NCI-H146 treated with DMSO at 0.1 percent for 48 hours (cell line): ENCODE data around the gene PPP1R12B.
"Not testable (repeated sequence)": the region's sequence is repeated elsewhere in the genome, so short reads cannot be mapped to it uniquely, and the experiment has no call there.

Experiments
- DNase-seq: peaks from one replicate; lab custom pipeline; 2025; ENCODE audit not compliant: unreplicated experiment; lab: John Stamatoyannopoulos, UW

Gene PPP1R12B

DNA sequence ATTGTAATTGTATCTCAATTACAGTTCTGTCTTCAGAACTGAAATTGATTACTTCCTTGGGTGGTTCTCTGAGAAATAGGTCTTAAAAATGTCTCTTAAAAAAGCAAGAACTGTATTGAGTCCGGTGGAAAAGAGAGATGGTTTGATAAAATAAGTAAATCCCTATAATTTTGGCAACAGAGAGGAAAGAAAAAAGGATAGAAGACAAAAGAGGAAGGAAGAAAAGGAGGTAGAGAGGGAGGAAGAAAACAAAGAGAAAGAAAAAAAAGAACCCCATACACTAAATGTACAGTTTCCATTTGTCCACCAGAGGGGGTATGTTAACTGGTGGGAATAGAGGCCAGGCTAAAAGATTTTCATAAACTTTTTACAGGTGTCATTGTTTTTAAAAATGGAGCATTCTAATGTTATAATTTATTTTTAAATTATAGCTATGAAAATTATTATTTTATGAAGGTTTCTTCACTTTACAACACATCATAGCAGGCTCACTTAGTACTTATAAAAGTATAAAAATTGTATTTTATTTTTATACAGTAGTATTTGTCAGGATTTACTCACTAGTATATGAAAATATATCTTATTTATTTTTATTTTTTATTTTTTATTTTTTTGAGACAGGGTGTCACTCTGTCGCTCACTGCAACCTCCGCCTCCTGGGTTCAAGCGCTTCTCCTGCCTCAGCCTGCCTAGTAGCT, 4.7 kb upstream of the PPP1R12B start:
- DNase-seq = peak; percentile 61

DNA sequence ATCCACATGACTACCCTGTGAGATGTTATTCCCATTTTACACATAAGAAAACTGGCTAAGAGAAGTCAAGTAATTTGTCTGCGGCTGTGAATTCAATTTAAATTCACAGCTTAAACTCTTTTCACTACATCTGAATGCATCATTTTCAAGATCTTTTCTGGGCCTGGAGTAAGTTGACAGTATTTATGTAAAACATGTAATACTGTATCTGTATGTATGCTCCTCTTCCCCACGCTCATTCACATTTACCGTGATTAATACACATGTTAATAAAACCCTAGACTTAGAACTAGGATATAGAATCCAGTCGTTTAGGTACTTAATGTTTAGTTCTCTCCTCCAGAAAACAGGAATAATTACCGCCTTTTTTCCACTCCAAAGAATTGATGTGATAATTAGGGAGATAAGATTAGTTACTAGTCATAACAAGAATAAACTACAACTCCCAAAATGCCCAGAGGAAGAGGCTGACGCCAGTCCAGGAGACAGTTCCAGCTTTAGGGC, 442 bp upstream of the PPP1R12B start:
- no peak for DNase-seq

DNA sequence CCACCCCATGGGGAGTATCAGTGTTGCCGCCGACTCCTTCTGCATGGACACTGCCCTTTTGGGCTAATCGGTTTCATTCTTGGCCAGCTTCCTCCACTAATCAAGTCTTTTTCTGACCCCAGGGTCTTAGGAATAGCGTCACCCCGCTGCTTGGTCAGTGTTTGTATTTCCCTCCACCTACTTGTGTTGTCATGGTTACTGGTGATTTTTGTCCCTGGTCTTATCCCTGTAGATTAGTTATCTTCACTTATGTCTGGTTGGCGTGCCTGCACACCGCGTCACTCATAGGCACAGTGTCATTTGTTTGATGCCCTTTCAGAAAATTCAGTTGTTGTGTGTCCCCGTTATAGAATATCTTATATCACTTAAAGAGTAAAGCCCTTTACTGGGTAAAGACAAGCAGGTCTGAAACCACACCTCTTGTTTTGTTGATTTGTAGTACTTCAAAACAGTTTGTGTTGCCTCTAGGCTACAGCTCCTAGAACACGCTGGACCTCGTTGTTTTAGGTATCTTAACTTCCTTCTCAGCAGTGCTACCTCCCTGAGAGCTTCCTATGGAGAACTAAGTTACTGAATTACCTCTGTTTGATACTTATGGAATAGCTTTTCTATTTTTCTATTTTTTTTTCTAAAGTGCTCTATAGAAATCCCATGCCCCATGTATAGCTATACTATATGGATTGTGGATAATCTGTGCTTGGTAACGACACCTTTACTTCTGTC, 868 bp downstream of the PPP1R12B start:
- DNase-seq = peak; percentile 52

DNA sequence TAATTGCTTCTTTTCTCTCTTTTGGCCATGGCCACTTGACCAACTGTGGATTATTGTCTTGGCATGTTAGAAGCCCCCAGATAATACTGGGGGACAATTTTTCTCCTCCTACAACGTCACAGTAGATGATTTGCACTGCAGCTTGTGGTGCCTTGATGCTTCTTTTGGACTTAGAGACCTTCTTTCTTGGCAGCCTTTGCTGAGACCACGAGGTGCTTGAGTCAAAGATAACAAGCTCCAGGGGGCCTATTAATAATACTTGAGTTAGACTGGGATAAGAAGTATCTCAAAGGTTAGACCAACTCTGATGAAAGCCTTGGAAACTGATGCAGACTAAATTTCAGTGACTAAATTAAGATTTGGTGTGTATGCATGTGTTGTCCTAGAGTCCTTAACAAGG, 3.2 kb downstream of the PPP1R12B start:
- no peak for DNase-seq

DNA sequence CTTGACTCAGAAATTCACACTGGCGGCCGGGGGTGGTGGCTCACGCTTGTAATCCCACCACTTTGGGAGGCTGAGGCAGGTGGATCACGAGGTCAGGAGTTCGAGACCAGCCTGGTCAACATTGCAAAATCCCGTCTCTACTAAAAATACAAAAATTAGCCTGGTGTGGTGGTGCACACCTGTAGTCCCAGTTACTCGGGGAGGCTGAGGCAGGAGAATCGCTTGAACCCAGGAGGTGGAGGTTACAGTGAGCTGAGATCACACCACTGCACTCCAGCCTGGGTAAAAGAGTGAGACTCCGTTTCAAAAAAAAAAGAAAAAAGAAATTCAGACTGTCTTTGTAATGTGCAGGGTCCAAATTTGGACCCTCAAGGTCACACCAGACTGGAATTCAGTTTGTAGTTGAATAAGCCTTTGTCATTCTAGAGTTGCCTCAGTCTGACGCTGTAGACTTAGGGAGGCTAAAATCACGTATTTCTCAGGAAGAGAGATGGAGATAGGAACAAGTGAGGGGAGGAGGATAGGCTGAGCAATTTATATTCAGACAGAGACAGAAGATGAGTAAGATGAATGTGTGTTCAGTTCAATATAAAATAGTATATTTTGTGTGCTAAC, 4.2 kb downstream of the PPP1R12B start:
- DNase-seq = not testable (repeated sequence)

DNA sequence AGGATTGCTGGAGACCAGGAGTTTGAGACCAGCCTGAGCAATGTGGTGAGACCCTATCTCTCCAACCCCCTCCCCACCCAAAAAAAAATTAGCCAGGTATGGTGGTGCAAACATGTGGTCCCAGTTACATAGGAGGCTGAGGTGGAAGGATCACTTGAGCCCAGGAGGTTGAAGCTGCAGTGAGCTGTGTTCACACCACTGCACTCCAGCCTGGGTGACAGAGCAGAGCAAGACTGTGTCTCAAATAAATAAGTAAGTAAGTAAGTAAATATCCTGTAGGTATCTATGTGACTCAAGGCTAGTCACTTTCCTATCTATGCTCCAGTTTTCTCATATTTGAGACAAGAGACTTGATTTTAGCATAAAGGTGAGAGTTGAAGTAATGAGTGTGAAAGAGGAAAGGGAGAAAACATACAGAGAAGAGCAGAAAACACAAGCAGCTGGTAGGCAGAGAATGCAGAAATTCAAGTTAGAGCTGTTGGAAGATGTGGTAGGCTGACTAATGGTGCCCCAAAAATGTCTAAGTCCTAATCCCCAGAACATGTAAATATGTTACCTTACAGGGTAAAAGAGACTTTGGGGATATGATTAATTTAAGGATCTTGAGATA, 7.5 kb downstream of the PPP1R12B start:
- DNase-seq = no peak

DNA sequence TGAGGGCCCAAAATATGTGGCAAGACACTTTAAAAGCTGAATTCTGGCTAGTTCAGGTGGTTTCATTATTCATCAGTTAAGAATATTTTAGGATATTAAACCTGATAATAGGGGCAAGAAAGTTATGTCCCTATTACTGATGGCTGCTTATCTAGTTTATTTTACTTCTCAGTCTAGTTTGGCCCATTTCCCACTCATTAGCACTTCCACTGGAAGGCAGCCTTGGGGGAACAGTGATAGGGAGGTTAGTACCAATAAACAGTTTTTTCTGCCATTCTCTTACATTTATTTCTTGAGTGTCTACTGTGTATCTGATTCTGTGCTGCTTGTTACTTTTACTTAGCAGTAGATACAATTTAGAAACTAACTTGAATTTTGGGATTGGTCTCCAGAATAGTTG, 9.0 kb downstream of the PPP1R12B start:
- no peak for DNase-seq

DNA sequence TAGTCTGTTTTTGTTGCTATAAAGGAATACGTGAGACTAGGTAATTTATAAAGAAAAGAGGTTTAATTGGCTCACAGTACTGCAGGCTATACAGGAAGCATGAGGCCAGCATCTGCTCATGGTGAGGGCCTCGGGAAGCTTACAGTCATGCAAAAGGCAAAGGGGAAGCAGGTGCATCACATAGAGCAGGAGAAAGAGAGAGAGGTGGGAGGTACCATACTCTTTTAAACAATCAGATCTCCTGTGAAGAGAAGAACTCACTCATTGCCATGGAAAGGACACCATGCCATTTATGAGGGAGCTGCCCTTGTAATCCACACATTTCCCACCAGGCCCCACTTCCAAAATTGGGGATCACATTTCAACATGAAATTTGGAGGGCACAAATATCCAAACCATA, 12.7 kb downstream of the PPP1R12B start:
- no peak for DNase-seq

DNA sequence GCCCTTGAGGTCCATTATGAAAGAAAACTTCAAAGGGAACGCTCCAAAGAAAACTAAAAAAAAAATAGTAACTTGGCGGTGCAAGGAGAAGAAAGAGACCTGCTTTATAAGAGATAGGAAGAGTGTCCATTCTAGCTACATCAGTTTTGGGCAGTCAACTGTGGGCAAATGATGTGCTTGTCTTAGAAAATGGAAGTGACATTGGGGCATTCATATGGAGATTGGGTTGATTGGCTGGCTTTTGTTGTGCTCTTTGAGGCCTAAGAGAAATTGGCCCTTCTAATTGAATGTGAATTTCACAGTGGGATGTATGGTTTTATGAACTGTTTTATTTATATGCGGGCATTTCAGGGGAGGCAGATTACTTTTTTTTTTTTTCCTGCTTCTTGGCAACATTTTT, 13.2 kb downstream of the PPP1R12B start:
- DNase-seq = peak; percentile 57

DNA sequence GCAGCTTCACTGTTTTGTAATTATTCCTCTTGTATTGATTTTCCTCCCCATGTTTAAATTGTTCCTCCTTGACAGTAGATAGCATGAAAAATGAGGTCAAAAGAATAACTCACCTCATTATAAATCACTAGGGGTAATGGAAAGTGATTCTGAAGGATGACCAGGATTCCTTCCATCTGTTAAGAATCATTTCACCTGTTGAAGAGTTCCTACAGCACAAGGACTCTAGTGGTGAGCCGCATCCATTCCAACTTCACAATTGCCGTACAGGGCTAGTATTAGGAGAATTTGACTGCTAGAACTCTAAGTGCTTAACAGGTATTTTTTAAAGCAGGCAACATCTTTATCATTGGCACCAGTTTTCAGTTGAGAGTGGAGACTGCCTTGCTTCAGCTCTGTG, 13.7 kb downstream of the PPP1R12B start:
- DNase-seq = peak; percentile 55

DNA sequence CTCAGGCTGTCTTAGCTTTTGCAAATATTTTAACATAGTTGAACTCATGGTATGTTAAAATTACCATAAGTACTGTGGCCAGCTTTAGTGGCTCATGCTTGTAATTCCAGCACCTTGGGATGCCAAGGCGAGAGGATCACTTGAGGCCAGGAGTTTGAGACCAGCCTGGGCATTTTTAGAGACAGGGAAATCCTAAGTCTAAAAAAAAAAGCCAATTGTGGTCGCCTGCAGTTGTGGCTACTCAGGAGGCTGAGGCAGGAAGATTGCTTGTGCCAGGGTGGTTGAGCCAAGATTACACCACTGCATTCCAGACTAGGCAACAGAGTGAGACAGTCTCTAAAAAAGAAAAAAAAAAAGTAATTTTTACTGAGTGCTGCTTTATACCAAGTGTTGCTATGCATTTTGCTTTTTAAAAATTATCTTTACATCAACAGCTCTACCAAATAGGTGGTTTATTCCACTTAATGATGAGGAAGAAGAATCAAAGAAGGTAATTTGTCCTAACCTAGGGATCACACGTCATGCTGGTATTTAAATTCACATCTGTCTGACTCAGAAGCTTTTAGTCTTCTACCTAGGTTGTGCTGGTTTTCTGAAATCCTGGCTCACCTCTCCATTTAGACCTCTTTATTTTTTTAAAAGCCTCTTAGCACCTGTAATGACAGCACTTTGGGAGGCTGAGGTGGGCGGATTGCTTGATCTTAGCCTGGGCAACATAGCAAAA, 16.8 kb downstream of the PPP1R12B start:
- DNase-seq = no peak

DNA sequence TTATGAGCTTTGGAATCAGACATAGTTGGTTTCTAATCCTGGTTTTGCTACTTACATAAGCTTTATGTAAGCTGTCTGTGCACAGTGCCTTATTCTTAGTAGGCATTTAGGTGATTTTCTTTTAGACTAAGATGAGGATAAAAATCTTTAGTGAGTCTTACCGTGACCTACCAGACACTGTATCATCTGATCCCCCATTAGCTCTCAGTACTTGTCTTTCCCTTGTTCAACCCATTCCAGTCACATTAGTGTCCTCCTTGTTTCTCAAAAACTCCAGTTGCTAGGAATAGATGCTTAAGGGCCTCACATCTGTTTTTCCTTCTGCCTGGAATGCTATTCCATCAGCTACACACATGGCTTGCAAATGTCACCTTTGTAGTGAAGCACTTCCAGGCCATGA, 18.8 kb downstream of the PPP1R12B start:
- no peak for DNase-seq

DNA sequence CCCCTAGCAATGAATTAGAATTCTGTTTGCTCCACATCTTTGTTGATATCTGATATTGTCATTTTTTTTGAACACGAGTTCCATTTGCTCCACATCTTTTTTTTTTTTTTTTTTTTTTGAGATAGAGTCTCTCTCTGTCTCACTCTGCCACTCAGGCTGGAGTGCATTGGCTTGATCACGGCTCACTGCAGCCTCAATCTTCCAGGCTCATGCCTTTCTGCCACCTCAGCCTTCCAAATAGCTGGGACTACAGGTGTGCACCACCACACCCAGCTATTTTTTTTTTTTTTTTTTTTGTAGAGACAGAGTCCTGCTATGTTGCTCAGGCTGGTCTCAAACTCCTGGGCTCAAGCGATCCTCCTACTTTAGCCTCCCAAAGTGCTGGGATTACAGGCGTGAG, 22.4 kb downstream of the PPP1R12B start:
- not testable (repeated sequence) for DNase-seq

DNA sequence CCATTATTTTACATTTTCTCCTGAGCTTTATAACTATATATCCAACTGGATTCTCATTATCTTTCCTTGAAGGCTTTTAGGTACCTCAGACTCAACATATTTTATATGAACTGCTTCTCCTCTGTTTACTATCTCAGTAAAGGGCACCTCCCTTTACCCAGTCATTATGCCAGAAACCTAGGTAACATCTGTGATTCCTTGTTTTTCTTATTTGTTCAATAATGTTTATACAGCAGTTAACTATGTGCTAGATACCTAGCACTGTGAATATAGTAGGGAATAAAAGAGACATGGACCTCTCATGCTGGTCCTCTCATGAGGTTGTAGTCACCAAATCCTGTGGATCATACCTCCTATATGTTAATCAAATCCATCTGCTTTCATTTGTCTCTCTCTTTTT, 25.6 kb downstream of the PPP1R12B start:
- DNase-seq = peak; percentile 22

DNA sequence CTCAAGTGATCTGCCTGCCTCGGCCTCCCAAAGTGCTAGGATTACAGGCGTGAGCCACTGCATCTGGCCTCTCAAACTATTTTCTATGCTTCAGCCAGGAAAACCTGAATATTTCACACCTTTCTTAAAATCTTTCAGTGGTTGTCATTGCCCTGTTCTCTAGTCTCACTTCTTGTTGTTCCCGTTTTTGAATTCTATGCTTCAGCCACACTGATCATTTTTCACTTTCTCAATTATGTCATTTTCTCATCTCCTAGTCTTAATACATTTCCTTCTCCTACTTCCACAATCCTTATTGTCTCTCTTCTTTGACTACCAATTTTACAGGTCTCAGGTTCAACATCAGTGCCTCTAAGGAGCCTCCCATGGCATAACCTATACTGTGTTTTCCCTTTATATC, 26.7 kb downstream of the PPP1R12B start:
- not testable (repeated sequence) for DNase-seq

DNA sequence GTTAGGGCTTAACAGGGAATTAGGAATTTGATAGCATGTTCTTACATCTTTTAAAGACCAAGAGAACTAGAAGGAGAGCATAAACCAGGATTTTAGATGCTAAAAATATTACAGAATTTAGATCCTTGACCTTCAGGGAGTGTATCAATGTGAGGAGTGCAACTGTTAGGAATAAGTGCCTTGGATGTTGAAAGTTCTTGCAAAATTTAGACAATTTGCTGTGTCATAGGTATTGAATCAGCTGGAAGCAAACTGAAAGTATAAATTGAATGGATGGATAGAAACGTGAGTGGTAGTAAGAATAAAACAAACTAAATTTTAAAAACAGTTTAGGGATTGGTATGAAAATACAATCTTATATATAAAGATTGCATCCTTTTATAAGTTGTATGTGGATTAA, 27.7 kb downstream of the PPP1R12B start:
- no peak for DNase-seq

DNA sequence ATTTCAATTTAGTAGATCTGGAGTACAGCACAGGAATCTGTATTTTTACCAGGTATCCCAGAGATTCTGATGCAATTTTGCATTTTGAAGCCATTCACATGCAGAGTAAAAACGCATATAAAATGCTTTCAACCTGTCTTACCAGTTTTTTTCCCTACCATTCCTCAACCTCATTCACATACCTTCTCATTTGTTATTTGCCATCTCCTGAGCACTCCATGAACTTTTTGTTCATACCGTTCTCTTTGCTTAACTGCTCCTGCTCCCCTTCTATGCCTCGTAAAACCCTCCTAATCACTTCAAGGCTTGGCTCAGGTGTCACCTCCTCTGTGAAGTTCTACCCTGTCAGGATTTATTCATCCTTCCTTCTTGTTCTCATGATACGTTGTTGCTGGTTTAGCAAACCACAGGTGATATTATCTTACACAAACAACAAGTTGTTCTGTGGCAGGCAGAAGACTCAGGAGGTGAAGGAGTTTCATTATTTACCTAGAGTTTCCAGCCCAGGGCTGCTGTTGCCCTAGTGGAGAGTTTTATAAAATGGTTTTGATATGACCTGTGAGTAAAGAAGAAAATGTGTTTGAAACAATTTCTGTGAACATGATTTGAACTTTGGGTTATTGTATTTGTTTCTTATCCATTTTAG, 31.5 kb downstream of the PPP1R12B start:
- not testable (repeated sequence) for DNase-seq

DNA sequence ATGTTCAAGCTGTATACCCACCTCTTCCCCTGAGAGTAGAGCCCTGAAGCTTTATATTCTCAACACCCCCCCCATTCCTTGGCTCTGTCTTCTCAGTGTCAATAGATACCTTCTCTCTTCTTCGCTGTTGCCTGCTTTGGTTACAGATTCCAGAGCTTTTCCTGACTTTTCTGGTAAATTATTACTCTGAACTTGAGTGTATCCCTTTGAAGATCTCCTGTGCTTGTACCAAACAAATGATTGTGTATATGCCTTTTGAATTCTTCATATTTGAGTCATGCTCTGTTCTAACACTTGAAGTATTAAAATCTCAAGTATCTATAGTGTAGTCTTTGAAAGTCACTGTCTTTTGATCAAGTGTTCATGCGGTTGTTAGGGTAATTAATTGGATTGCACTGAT, 32.0 kb downstream of the PPP1R12B start:
- DNase-seq = not testable (repeated sequence)

DNA sequence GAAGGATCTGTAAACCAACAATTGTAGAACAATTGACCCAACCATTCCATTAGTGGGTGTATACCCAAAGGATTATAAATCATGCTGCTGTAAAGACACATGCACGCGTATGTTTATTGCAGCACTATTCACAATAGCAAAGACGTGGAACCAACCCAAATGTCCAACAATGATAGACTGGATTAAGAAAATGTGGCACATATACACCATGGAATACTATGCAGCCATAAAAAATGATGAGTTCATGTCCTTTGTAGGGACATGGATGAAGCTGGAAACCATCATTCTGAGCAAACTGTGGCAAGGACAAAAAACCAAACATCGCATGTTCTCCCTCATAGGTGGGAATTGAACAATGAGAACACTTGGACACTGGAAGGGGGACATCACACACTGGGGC, 33.4 kb downstream of the PPP1R12B start:
- DNase-seq = not testable (repeated sequence)

DNA sequence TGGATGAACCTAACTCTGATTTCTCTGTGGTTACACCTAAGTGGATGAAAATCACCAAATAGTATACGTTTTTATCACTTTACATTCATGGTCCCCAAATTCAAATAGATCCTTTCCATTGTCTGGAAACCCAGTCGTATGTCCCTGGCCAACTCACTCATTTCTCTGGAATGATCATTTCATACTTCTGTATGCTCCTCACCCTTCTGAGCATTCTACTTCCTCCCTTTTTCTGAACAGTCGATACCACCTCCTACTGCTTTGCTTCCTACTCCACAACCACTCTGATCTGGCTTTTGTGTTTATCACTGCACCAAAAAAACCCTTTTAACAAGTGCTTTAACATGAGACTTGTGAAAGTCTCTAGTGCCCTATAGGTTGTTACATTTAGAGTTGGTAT, 47.3 kb downstream of the PPP1R12B start:
- DNase-seq = not testable (repeated sequence)
